Neural crest cell (in vitro differentiated cells): ENCODE measurements around the gene PLEKHG5. TPM values are rescaled to one million over a fixed set of nuclear protein-coding genes. Genes with fewer than 3 reads are reported as not detected.

ENCODE experiments used
- DNase-seq: peaks from one replicate; pipeline ENCODE4 v3.0.0; 2021; ENCODE audit warnings: low read depth, mixed read lengths, low spot score
- H3K27ac Mint-ChIP-seq: one replicate; pipeline ENCODE4 v1.8.0; 2021; ENCODE audit warnings: mild to moderate bottlenecking, mixed read lengths; ENCODE audit not compliant: unreplicated experiment
- H3K27me3 Mint-ChIP-seq: 2 replicates; pipeline ENCODE4 v1.8.0; 2021; ENCODE audit warnings: low read depth, mild to moderate bottlenecking, mixed read lengths
- H3K36me3 Mint-ChIP-seq: 2 replicates; pipeline ENCODE4 v1.8.0; 2021; ENCODE audit warnings: low read depth, mild to moderate bottlenecking, mixed read lengths
- H3K4me1 Mint-ChIP-seq: 2 replicates; pipeline ENCODE4 v1.8.0; 2021; ENCODE audit warnings: mixed read lengths
- H3K4me3 Mint-ChIP-seq: one replicate; pipeline ENCODE4 v1.8.0; 2021; ENCODE audit warnings: mild to moderate bottlenecking, mixed read lengths
- H3K9me3 Mint-ChIP-seq: 2 replicates; pipeline ENCODE4 v1.8.0; 2021; ENCODE audit warnings: mixed read lengths
- CTCF ChIP-seq: fragments of 200-600 bp; sonication (generic); conservative IDR thresholded peaks from 2 replicates; pipeline ENCODE4 v1.5.0; 2021; ENCODE audit warnings: antibody characterized with exemption, mild to moderate bottlenecking
- total RNA-seq: library from RNA; stranded (reverse); gene quantifications from 2 replicates; pipeline ENCODE4 v1.2.1, GENCODE V29; 2021

The PLEKHG5 gene
- total RNA-seq, 1 donor from 2014 or later: 31.7 TPM

- H3K27ac Mint-ChIP-seq: no peak overlapping the region
- no peak for TF ChIP-seq CTCF
- H3K27me3 Mint-ChIP-seq: no peaks in the 10 kb centered on the region
- H3K36me3 Mint-ChIP-seq: peaks cover 11% of the 10 kb centered on the region
- no peak for DNase-seq
- no peak overlapping the region for H3K4me3 Mint-ChIP-seq
- H3K4me1 Mint-ChIP-seq: no peaks in the 10 kb centered on the region
- H3K9me3 Mint-ChIP-seq: no peaks in the 10 kb centered on the region
Measured at GRCh38 chr1:6531996-6532395, 40.5 kb upstream of the PLEKHG5 start.

DNA sequence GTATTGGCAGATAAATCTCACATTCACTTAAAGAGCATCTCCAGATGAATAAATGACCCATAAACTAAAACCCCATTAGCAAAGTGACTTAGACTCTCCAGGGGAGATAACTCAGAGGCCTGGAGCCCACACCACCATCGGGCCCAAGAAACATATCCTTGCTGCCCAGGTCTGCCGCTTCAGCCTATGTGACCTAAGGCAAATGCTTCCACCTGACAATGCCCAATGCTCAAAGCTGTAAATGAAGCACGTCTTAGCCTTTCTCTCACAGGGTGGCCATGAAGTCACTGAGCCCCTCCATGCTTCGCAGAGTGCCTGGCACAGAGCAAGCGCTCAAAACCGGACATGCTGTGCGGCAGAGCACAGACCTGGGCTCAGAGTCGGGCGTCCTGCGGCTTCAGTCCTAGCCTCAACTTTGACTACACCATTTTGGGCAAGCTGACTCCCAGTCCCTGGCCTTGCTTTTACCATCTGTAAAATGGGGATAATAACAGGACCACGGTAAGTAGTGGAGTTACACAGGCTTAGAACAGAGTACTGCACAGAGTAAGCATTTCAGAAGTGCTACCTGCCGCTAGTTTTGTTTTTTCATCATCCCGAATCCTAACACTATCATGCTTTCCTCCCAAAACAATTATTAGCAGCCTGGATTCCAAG is 39.2 kb upstream of the PLEKHG5 start:
- Mint-ChIP-seq H3K4me1 (no peaks in the 10 kb centered on the region), H3K9me3 (no peaks in the 10 kb centered on the region), H3K27ac (no peak overlapping the region), H3K27me3 (no peaks in the 10 kb centered on the region), H3K36me3 (peaks cover 11% of the 10 kb centered on the region), H3K4me3 (no peak overlapping the region)
- no peak for TF ChIP-seq CTCF
- DNase-seq: no peak

DNA sequence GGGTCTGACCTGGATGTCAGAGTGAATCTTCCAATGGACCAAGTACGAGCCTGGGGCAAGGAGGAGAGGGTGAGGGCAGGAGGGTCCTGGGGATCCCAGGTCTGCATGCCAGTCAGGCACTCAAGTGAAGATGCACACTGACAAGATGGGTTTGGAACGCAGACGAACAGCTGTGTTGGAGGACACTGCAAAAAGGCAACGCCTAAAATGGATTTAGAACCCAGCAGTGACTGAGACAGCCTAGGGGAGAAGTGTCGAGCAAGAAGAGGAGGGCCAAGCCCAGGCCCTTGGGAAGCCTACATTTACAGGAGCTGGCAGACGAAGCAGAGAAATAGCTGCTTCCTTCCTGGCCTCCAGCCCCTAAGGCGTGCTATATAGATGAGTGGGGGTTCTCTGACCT is 37.0 kb upstream of the PLEKHG5 start:
- Mint-ChIP-seq H3K27ac (no peak overlapping the region), H3K36me3 (peaks cover 8% of the 10 kb centered on the region), H3K4me3 (no peak overlapping the region), H3K4me1 (no peaks in the 10 kb centered on the region), H3K27me3 (no peaks in the 10 kb centered on the region), H3K9me3 (no peaks in the 10 kb centered on the region)
- no peak for TF ChIP-seq CTCF
- no peak for DNase-seq

DNA sequence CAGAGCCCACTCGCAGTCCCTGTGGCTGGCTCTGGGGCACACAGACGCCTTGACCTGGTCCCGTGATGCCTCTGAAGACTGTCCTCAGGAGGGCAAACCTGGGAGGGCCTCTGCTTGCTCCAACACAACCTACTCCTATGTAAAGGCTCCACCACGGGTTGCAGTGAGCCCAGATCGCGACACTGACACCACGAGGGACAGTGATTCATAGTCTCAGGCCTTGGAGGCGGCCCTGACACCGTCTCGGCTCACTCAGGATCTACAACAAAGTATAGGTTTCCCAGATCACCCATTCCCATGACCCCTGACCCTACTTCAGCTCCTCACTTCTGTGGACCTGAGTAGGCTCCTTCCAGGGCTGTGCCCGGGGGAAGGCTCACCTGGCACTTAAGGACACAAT is 34.8 kb upstream of the PLEKHG5 start:
- Mint-ChIP-seq H3K27ac (peak overlapping the region; percentile 59), H3K4me3 (no peak overlapping the region), H3K36me3 (peaks cover 4% of the 10 kb centered on the region), H3K9me3 (no peaks in the 10 kb centered on the region), H3K4me1 (no peaks in the 10 kb centered on the region), H3K27me3 (no peaks in the 10 kb centered on the region)
- TF ChIP-seq CTCF: no peak
- no peak for DNase-seq

- Mint-ChIP-seq H3K4me3 (no peak overlapping the region), H3K27ac (no peak overlapping the region), H3K27me3 (no peaks in the 10 kb centered on the region), H3K36me3 (peaks cover 4% of the 10 kb centered on the region), H3K4me1 (peaks cover 23% of the 10 kb centered on the region), H3K9me3 (no peaks in the 10 kb centered on the region)
- TF ChIP-seq CTCF: peak; percentile 61
- DNase-seq: no peak
Measured at GRCh38 chr1:6523566-6523965, 32.1 kb upstream of the PLEKHG5 start.
